NCI-H748 (cell line): ENCODE data around the gene PACRG.

ENCODE experiments used
- DNase-seq: peaks from one replicate; lab custom pipeline; 2025; ENCODE audit not compliant: unreplicated experiment; lab: John Stamatoyannopoulos, UW

Gene PACRG

DNA sequence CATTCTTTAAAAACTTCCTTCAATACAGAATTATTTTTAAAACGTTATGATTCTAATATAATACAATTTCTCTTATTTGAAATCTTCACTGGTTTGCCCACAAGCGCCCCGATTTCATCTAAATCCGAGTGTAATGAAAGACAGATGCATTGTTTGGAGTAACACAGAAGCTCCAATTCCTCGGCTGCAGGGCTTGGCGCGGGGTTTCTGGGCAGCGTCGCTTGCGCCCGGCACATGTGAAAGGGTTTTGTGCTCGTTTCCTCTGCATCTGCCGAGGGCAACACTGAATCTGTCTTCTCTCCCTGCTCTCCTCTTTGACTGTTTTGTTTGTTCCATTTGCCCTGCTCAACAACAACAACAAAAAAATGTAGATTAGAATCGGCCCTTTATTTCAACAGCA, 438.1 kb downstream of the PACRG start:
- no peak for DNase-seq

DNA sequence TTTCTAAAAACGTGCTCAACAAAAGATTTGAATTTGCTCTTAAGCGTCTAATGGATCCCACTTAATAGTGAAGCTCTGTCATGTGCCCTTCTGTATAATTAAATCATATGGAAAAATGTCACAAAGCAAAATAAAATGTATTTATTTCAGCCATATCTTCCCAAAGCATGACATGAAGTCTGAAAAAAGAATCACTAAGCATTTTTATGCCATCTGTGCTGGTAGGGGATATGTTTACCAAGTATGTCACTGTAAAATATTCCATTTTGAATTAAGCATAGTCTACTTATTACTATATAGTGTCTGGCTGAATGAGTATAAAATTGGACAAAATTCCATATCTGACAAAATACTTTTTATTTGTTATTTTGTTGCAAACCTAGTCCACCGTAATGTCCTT, 438.7 kb downstream of the PACRG start:
- no peak for DNase-seq

DNA sequence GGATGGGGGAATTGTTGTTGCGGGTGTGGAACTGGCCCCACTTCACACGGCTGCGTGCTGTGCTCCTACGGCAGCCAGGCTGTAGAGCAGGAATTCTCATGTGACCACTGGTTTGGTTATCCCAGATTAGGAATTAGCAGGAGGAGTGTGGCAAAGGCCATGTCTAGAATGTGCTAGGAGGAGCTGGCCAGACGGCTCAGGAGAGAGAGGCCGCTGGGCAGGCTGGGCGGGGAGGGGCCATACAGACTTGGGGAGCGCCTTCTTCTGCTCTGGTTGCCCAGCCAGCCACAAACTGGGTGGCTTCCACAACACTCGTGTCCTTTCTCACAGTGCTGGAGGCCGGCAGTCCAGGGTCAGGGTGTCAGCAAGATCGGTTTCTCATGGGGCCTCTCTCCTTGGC, 441.7 kb downstream of the PACRG start:
- no peak for DNase-seq

DNA sequence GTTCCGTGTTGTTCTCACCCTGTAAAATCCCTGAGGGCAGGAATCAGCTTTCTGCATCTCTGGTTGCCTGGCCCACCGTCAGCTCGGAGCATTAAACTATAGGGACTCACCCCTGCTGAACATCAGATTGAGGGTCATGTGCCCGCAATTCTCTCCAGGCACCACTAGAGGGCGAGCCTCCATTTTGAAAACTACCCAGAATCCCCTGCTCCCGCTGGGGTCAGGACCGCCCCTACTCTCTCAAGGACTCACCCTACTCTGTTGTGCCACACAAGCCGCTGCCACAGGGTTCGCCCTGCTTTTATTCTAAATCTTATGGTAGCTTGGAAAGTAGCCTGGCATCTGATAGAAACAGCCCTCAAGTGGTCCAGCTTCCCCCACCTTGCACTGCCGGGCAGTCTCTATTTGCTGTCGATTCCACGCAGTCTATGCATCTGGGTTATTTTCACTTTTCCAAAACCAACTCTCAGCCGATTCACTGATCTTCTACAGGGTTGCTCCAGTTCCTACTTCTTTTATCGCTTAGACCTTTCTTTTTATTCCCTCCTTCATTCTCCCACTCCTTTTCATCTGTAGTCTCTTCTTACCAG, 442.6 kb downstream of the PACRG start:
- peak; percentile 29 for DNase-seq

DNA sequence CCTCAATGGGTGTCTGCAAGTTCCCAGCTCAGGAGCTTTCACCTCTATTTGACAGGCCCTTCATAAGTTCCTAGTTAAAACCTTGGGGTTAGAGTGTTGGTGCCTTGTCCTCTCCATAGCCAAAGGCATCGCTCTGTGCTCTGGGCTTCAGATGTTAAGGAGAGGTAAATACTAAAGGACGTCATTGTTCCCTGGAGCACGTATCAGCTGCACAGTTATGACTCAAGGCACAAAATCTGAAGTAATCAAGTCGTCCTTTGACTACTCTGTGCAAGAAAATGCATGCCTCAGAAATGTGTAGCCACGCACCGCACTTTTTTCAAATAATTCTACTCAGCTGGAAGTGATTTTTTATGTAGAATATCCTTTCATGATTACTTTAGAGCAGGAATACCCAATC, 446.0 kb downstream of the PACRG start:
- no peak for DNase-seq

DNA sequence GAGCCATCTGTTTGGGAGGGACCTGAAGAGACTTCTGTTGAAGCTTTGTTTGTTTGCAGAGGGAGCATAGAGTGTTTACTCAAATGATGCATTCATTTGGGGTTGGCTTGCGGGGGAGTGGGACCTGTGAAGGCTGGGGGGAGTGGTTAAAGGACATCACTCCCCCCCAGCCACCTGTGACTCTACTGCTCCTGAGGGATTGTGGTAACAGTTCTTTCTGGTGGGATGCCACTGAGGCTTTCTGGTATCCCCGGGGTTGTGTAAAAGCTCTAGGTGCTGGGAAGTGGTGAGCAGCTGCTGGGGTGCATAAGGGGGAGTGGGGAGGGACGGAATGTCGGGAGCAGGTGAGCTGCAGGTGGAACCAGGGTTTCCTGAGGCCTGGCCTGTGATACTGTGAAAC, 447.5 kb downstream of the PACRG start:
- DNase-seq: peak; percentile 39

DNA sequence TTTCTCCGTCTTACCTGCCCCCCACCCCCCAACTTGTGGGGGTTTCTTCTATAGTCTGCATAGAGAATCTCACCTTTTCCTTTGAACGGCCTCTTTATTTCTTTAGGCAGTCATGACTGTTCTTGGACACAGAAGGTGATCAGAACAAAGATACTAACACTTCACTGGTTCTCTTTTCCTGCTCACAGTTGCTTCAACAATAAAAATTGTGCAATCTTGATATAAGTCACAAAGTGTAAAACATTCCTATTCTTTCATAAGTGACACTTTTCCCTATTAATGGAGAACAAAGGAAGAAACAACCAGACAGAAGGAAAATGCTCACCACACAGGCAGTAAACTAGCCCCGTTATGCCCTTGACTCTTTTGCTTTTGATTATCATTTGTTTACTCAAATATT, 448.3 kb downstream of the PACRG start:
- DNase-seq: no peak

DNA sequence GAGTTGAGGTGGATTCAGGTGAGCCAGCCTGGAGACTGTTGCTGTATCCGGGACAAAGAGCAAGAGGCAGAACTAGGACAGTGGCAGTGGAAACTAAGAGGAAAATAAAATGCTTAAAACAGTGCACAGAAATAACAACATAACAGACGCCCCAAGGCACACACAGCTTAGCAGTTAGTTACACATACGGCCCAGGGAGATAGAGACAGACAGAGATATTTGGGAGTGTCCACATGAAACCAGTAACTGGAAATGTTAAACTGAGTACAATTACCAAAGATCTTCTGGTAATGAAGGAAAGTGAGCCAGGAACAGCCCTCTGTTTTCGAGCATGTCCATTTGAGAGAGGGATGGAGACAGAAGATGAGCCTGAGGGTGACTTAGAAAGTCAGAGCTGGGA, 449.2 kb downstream of the PACRG start:
- DNase-seq: no peak

DNA sequence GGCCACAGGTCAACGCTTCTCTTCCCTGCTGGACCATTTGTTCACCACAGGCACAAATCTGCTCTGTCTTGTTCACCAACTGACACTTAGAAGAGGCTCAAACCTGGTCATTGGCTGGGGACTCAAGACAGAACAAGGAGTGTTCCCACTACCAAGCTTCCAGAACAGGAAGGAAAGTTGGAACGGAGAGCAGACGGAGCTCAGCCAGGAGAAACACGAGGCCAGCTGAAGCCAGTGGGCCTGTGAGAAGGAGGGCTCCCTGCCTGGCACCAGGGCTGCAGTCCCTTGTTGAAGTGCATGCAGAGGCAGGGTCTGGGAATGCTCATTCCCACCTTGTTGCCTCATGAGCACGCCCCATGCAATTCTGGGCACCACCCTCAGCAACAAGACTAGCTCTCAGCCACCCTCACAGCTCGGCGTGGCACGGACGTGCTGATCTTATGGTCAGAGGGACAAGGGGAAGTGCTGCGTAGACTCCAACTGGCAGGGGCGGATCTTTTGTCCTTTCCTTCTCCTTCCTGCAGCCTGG, 450.2 kb downstream of the PACRG start:
- DNase-seq: no peak

DNA sequence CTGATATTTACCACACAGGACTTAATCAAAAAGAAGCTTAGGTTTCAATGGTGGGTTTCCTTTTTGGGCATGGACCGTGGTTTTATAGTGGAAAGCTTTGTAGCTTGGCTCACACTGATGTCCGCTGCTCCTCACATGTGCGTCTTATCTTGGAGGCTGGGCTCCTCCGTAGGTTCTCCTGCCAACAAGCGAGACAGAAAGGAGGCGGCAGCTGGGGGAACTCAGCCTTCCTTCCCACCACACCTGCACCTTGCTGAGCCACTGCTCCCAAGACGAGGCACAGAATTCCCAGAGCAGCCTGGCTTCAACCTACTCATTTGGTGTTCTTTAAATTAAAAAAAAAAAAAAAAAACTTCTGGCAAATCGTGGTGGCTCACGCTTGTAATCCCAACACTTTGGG, 451.3 kb downstream of the PACRG start:
- DNase-seq: no peak

DNA sequence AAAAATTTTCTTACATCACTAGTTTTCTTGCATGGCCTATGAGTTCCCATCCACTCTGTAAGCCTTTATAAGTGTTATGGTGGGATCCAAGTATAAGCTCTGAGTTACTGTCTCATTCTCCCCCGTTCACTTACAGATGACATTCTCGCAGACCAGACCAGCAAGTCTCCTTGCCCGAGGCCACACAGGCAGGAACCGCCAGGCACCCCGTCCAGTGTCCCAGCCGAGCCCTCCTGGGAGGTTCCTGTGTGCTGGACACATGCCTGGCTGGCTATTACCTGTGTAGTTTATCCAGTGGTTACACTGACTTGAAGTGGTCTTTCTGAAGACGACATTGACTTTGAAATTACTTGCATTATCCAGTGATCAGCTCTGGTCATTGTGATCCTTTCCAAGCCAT, 451.9 kb downstream of the PACRG start:
- DNase-seq: no peak

DNA sequence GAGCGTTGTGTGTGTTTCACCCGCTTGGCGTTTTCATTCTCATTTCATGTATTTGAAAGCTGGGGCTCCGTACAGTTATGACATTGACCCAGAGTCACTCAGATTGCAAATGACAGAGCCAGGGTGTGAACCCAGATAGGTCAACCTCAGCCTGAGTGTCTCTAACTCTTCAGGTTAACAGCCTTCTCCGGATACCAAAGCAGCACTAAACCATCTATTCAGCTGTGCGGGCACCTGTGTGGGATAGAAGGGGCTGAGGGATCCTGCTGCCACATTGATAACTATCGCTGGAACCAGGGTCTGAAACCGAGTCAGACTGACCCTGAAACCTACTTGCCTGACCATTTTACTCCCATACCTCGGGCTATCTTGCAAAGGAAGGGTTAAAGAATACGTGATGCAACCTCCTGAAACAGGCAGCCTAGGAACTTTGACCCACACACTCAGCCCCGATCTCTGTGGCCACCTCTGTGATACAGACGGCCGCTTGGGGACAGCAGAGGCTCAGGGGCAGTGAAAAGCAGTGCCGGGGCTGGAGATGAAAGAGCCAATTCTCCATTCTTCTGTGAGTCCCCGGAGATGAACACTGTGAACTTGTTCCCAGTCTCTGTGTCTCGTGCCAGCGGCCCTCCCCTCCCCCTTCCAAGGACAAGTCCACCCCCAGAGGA, 453.2 kb downstream of the PACRG start:
- DNase-seq: no peak

DNA sequence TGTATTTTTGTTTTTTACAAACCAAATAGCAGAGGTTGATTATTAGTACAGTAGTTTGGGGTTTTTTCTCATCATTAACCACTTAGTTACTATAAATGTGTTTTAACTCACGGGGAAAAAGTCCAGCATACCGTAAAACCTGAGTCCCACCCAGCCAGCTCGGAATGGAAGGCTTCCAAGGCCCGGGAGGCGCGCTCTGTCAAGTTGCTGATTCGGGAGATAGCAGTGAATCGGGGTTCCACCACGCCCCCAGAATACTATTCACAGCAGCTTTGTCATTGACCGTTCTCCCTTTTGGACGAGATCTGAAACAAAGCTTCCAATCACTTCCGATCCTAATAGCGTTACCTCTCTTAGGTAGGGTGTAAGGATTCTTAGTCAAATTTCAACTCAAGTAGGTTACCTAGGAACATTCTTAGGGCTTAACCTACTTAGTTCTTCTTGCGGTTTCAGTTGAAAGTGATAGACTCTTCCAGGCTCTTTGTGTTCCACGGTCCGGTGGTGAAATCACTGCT, 453.9 kb downstream of the PACRG start:
- no peak for DNase-seq

DNA sequence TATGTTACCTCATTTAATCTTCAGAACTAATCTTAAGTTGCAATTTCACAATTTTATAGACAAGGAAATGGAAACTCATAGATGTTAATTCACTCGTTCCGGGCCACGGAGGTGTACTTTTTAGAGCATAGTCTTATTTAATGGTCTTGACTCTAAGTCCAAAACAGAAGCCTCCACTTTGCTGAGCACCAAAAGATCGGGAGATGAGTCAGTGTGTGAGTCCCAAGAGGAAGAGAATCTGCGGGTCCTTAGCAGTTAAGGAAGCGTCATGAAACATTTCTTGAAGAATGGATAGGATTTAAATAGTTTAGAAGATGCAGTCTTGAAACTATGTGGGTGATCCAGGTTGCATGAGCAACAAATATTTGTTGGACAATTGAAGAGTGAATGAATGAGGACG, 454.9 kb downstream of the PACRG start:
- DNase-seq: no peak

DNA sequence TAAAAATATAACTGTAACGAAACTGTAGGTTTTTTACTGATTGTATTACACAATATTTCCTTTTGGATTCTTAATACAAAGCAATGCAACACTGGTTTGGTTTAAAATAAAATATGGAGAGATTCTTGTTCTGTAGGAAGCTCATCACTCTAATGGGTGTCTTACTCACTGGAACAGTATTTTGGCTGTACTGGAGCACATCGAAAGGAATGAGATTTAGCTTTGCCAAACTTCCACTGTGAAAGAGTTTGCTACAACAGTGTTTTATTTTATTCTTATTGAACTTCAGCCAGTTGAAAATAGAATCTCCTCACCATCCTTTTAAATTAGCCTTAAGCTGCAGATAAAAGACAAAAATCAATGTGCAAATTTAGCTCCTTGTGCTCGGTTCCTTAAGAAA, 456.0 kb downstream of the PACRG start:
- no peak for DNase-seq

DNA sequence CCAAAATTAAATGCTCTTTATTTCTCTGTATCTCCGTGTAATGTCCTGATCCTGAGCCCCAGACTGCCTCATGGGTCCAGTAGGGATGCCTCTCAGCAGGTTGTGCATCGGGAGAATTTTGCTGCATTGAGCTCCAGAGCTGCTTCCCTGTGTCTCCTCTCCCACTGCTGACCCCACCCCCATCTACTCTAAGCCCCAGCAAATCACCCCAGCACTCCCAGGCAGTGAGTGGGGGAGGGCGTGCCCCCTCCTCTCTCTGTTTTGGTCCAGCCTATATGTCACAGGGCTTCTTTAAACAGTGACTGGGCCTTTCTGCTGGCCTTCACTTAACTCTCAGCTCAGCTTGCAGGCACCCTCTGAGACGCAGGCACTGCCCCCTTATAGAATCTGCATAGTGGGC, 458.0 kb downstream of the PACRG start:
- DNase-seq: no peak

DNA sequence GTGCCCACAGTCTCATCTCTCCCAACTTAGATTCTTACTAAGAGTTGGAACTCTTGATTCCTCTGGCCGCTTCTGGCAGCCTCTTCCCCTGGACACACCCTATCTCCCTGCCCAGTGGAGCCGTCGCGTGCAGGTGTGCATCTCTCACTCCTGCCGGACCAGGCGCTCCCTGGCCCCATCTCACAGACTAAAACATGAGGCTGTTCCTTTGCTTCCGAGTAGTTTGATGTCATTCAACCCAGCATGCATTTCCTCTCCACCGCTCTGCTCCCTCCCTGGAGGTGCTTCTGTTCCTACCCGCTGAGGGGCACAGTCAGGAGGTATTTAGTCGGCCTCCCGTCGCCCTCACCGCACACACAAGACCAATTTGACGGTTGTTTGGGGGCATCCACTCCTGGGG, 458.8 kb downstream of the PACRG start:
- DNase-seq: no peak

DNA sequence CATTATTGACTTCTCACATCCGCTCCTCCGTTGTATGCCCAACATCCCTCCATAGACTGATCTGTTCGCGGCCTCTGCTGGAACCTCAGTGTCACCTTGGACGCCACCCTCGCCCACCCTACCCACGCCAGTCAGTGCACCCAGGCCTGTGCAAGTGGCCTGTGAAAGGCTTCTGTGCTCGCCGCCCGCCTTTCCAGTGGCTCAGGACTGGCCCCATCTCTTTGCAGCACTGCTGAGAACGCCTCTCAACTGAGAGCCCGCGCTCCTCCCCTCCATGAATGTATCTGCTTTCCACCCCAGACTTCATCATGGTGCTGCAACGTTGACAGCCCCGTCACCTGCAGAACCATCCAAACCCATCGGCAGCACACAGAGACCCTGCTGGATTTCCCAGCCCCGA, 459.4 kb downstream of the PACRG start:
- DNase-seq: no peak

DNA sequence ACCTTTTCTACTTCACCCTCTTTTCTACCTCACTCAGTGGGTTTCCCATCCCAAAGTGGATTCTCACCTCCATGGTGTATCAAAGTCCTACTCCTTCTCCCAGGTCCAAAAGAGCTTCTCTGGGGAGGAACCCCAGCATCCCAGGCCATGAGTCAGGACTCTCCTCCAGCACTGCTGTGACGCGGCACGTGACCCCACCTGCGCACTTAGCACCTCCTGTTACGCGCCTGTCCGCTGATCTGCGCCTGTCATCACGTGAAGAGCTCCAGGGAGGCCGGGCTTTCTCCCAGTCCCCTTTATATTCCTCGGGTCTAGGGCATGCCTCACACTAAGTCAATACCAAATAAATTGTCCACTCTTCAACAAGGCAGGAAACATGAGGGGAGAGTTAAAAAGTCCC, 459.8 kb downstream of the PACRG start:
- DNase-seq: no peak

DNA sequence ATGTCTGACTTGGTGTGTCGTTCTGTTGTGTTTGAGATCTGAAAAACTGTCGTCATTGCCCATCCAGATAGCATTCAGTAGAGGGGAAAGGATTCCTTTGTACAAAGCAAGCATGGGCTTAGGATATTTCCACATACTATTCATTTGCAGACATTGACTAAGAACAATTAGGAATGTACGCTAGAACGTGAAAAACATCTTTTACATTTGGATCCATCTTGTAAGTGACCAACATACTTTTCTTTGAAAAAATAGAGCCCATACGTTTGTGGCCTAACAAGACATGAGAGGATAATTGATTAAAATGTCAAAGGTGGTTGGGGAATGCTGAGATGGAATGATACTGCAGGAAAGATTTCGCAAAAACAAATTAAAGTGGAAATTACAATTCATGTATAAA, 461.0 kb downstream of the PACRG start:
- no peak for DNase-seq

DNA sequence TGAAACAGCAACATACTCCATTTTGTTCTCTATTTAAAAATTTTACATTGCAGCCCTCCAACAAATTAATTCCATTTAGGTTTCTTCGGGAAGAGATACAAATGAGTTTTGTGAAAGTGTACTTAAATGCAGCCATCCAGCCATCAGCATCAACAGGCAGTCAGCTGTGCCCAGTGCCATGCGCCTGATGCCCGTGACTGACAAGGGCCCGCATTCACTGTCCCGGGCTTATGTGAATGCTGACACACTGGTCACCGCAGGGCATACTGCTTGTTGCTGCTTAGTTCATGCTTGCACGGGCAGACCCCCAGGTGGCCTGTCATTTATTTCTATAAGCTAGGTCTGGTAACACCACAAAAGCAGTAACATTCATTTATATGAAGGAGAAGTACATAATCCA, 461.8 kb downstream of the PACRG start:
- no peak for DNase-seq

DNA sequence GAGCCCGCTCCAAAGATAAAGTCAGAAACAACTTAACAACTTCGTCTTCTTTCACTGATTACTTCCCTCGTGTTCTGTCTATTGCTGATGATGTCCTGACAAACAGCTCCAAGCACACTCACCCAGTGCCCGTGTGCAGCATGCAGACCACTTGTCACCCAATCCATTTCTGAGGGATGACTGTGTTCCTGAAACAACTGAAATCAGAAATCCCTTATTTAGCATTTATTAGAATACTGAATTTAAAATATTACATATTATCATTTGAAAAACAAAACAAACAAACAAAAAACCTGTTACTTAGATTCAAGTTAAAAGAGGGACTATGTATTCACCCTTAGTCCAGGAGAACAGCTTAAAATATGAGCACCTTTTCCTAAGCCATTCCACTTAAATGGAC, 463.0 kb downstream of the PACRG start:
- no peak for DNase-seq
